Stimulated activated CD8-positive, alpha-beta memory T cell treated with anti-CD3 and anti-CD28 coated beads, Interleukin-4, amount 100 ng/mL, for 48 hours (primary cell): ENCODE data around the gene SV2A.
"Not testable (repeated sequence)": the region's sequence is repeated elsewhere in the genome, so short reads cannot be mapped to it uniquely, and the experiment has no call there.

Source experiments
- DNase-seq: peaks from one replicate; pipeline ENCODE4 v3.0.0-alpha.2; 2020

The SV2A gene

DNA sequence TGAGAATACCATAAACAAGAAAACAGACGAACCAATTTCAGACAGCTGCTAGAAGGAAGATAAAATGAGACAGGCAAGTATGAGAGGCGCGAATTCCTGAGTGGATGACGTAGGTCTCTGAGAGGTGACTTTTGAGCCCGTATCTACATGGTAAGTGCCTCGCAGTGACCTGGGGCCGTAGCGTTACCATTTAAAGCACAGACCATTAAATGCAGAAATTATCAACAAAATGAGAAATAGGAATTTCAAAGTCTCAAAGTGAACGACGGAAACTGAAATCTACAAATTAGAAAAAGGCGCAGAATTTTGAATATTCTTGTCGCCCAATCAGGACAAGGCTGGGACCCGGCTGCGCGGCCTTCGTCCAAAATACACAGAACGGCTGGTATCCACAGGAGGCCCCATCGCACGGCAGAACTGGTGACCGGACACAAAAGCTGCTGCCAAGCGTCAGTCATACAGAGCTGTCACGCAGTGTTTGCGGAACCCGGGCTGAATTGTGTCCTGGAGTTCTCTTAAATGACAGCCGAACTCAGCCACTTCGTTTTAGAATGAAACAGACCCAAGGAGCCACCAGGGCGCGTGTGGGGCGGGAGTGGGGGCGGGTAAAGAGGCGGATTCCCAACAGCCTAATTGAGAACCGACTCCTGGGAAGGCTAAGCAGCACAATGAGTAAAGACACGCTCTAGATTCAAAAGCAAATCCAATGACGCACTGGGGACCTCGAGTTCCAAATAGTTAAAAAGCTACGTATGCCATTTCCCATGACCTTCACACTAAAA is 32.1 kb downstream of the SV2A start:
- peak; percentile 83 for DNase-seq

DNA sequence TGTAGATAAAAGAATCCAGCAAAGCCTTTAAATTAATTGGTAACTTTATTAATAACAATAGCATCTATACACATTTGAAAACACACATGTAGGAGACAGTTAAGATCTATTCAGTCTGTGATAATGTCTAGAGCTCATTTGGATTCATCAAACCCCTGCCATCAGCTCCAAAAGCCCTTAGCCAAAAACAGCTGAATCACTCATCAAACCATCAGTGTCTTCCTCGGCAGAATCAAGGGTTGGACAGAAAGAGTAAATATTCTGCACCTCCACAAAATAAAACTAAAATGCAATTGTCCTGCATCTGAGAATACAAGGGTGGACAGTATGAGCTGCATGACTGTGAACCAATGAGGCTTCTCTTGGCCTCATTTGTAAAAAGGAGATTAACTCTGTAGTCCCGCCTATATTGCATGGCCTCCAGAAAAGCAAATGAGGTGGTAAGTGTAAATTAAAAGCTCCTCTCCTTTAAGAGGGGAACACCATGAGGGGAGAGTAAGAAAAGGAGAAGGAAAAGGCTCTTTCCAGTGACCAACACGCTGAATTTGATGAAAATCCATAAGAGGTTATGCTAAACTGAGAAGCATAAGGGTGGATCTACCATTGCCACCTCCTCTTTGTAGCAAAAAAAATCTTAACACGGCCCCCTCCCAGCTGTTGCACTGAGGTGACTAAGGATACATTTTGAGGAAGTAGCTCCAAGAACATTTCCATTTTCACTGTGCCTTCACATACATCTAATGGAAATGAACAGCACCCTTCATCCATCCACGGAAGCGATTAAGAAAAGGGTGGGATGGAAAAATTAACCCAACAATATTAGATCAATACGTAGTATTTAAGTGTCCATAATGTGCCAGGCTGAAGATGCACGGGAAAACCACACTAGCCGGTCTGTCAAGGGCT is 33.0 kb downstream of the SV2A start:
- peak; percentile 41 for DNase-seq

DNA sequence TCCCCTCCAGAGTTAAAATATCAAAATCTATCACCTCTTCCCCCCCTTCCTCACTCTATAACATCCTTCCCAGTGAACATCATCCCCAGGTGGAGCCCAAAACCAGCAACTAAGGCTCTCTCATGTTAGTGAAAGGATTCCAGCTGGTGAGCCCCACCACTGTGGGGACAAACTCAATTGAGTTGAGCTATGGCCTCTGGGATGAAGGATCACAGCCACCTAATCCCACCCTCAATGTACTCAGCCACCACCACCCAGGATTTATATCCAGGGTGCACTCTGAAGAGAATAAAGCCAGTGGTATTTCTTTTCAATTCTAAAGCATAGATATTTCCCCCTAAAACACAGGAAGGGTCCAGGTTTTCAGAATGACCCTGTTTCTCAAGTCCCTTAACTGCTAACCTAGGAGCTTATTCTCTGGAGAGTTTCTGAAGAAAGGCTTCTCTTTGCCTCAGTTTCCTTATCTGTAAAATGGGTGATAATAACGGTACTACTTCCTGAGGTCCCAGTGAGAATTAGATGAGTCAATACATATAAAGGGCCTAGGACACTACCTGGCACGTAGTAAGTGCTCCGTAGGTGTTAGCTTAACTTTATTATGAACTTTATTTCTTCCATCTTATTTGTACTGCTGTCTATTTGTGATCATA is 33.9 kb downstream of the SV2A start:
- DNase-seq = no peak

DNA sequence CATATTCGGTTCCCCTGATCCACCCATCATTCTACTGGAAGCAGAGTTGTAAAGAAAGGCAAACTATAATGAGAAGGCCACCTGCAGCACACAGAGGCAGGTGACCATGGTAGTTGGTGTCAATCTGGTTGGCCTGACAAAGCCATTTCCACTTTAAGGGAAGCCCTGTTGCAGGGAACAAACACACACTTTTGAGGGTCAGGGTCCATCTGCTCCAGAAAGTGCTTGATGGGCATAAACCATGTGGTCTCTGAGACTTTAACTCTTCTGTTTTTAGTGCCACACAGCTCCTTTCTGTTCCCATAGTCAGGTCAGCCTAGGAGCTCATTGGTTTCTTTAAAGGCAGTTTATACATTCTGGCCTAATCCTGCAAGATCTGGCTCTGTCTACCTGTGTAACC is 35.8 kb downstream of the SV2A start:
- no peak for DNase-seq

DNA sequence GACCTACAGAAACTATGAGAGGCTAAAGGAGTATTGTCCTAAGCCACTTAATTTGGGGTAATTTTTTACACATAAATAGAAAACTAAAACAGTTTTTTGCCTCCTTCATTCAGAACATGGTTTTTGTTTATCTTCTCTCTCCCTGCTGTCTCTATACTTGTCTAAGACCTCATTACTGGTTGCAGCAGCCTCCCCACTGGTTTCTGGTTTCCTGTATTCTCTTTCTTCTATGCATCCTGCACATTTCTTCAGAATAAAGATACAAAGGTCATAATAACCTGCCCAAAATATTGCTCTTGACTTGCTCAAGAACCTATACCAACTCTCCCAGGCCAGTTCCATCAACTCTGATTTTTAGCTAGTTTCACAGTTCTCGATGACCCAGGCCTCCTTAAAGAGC is 38.1 kb downstream of the SV2A start:
- DNase-seq = no peak

DNA sequence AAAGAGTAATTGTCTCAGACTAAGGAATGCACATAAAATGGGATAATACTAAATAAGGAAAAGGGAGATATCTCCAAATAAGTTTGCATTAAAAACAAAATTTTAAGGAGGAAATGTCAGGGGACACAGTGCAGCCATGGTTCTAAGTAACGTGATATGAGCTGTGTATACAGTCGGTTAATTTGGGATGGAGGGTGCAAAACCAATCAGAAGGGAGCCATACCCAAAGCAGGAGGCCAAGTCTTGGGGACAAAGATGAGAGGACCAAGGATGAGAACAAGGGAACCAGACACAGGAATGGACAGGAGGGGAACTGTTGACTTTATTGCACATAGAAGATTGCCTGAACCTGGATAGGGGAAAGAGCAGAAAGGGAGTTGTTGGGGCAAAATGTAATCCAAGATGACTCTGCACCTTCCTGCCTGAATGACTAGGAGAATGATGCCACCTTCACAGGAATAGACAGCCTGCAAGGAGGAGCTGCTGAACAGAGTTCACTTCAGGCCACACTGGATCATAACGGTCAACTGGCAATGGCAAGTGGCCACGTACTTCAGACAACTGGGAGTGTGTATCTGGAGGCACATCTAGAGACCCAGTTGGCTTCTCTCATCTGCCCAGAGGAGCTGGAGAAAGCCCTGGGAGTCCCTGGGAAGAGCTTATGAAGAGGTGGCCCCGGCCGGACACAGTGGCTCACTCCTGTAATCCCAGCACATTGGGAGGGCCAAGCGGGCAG is 40.3 kb downstream of the SV2A start:
- no peak for DNase-seq

DNA sequence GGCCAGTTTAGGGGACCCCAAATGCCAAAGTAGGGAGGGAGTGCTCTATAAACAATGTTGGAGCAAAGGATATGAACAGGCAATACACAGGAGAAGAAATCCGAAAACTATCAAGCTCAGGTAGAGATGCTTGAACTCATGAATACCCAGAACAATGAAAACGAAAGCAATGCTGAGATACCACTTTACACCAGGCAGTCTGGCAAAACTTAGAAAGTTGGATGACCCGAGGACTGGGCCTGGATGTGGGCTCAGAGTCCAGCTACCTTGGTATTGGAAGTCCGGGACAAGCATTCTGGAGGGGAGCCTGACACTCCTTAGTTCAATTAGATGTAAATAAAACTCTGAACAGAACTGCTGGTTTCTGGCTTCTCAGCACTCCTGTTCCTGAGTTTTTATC is 44.6 kb downstream of the SV2A start:
- DNase-seq = not testable (repeated sequence)

DNA sequence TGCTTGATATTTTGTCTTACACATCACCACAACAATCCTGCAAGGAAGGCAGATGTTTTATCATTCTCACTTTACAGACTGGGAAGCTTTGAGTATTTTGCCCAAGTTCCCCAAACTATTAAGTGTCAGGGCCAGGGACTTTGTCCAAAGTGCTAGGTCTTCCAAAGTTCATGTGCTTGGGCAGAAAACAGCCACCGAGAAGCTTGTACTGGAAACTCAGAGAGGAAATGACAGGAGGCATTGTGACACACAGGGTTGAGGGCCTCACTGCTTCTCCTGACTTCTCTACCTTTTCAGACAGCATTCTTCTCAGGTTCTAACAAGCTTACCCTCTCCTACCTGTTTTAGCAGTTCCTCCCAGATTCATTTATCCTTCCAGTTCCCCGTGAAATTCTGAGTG is 50.8 kb downstream of the SV2A start:
- not testable (repeated sequence) for DNase-seq

DNA sequence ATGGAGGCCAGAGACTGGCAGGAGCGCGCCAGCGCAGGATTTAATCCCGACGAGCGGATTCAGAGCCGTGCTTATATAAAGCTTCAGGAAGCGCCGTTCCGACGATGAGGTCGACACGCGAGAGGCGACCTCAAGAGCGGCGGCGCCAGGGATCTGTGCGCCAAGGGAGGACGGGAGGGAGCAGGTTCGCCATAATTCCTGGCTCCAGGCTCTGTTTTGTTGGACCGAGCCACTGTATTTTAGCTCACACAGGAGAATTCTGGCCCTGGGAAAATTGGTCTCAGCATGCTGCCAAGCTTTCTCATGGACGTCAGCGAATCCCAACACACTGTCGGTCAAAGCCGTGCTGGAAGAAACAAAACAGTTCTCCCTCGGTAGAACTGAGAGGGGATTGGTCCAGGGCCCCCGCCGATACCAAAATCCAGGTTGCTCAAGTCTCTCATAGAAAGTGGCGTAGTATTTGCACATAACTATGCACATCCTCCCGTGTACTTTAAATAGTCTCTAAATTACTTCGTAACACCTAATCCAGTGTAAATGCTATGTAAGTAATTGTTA is 56.1 kb downstream of the SV2A start:
- DNase-seq = not testable (repeated sequence)

DNA sequence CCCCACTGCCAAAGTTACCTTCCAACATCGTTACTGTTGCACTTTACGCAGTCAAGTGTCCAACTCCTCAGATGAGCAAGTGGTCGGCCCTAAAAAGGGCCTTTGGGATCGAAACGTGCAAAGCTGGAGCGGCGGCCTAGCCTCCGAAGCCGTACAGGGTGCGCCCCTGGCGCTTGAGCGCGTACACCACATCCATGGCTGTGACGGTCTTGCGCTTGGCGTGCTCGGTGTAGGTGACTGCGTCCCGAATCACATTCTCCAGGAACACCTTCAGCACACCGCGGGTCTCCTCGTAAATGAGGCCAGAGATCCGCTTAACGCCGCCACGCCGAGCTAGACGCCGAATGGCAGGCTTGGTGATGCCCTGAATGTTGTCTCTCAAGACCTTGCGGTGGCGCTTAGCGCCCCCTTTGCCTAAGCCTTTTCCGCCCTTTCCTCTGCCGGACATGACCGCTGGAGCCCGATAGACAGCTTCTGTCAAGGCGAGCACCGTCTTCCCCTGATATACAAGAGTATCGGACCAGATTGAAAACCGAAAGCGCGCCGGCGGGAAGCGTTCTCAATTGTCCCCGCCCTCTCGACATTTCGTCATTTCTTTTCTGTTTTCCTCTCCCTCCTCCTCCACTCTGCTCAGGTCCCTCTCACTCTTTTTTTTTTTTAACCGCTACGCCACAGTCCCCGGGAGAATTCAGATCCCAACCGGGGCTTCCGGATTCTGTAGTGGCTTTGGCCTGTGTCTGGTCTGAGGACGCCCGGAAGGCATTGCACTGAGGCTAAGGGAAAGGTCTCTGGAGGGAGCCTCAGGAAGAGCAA is 56.8 kb downstream of the SV2A start:
- not testable (repeated sequence) for DNase-seq

DNA sequence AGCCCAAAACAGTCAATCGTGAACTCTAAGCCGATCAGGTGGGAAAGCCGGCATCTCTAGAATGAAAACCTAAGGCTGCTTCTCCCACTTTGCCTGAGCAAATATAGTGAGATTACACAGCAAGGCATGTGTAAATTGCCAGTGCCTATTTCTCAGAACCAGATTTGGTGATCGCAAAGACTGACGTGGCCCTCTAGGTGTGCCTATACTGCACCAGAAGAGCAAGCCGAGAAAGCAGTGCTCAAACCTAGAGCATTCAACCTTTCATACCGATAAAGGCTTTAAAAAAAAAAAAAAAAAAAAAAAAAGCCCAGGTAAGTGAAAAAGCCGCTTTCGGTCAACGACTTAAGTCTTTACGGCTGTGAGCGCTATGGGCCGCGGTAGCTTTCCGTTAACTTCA is 57.4 kb downstream of the SV2A start:
- not testable (repeated sequence) for DNase-seq
